Peyer's patch (tissue), 4 donors: ENCODE results near the gene DKKL1.

Experiments used
- POLR2A ChIP-seq, 2 donors: fragments of 450-650 bp; IDR thresholded peaks; one replicate each; pipeline ENCODE4 v1.5.1; 2017; ENCODE audit warnings: antibody characterized with exemption in 2 of 2, mild to moderate bottlenecking in 2 of 2, moderate library complexity in 2 of 2
- TF ChIP-seq, protein P1 (sequence below), 6 experiments: fragments of 450-650 bp in 4 of 6; fragments of 200-600 bp in 2 of 6; sonication (generic) in 1 of 6; IDR thresholded peaks; one replicate each; pipeline ENCODE4 v1.5.1; 2017 to 2019; ENCODE audit warnings: antibody characterized with exemption in 6 of 6, mild to moderate bottlenecking in 3 of 6, moderate library complexity in 1 of 6

DNA sequence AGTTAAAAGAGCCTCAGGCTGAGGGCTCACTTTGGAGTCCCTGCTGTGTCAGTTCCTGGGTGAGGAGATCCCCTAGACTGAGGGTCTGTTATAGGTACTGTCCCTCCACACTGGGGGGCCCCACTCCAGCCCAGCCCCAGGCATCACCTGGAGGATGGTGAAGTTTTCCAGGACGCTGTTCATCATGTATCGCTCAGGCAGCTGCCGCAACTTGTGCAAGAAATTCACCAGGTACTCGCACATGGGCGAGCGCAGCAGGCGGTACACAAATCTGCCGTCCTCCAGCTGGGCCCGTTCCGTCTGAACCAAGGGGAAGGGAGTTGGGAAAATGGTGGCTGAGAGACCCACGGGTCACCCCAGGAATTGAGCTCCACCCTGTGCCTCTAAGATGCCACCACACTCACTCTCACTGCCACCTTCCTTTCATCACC lies 21.4 kb upstream of the DKKL1 start:
- TF ChIP-seq, protein P1, sequence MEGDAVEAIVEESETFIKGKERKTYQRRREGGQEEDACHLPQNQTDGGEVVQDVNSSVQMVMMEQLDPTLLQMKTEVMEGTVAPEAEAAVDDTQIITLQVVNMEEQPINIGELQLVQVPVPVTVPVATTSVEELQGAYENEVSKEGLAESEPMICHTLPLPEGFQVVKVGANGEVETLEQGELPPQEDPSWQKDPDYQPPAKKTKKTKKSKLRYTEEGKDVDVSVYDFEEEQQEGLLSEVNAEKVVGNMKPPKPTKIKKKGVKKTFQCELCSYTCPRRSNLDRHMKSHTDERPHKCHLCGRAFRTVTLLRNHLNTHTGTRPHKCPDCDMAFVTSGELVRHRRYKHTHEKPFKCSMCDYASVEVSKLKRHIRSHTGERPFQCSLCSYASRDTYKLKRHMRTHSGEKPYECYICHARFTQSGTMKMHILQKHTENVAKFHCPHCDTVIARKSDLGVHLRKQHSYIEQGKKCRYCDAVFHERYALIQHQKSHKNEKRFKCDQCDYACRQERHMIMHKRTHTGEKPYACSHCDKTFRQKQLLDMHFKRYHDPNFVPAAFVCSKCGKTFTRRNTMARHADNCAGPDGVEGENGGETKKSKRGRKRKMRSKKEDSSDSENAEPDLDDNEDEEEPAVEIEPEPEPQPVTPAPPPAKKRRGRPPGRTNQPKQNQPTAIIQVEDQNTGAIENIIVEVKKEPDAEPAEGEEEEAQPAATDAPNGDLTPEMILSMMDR (IDR thresholded peaks at IDR 0.05), result no peak
- no peak for TF ChIP-seq POLR2A (IDR thresholded peaks at IDR 0.05)
